CD4-positive, alpha-beta T cell treated with Interleukin-15 for 1 hour (primary cell): ENCODE data around the gene FBXO22.
A peak's percentile ranks its signal among the peaks of the same experiment; 100 is the strongest.
"Not testable (repeated sequence)": the region's sequence is repeated elsewhere in the genome, so short reads cannot be mapped to it uniquely, and the experiment has no call there.

Experiments
- DNase-seq: peaks from one replicate; pipeline ENCODE4 v3.0.0-alpha.2; 2020

FBXO22 gene

GRCh38 chr15:75903331-75904239 is at the start of gene FBXO22:
TSS of gene FBXO22 (plus strand) at chr15:75903878. CDS start at chr15:75903964, 86 bp downstream.
- peak; percentile 88 for DNase-seq

GRCh38 chr15:75857886-75858285 is 45.8 kb upstream of the FBXO22 start:
- DNase-seq: no peak

GRCh38 chr15:75861750-75862402 is 41.8 kb upstream of the FBXO22 start:
- DNase-seq: no peak

GRCh38 chr15:75862796-75863195 is 40.9 kb upstream of the FBXO22 start:
- DNase-seq: no peak

- DNase-seq: no peak
Measured at GRCh38 chr15:75864213-75865059, 39.2 kb upstream of the FBXO22 start.

GRCh38 chr15:75866045-75866444 is 37.6 kb upstream of the FBXO22 start:
- DNase-seq: not testable (repeated sequence)

- DNase-seq: no peak
Measured at GRCh38 chr15:75866916-75867315, 36.8 kb upstream of the FBXO22 start.

GRCh38 chr15:75867449-75867848 is 36.2 kb upstream of the FBXO22 start:
- DNase-seq: no peak

GRCh38 chr15:75868019-75868418 is 35.7 kb upstream of the FBXO22 start:
- no peak for DNase-seq

GRCh38 chr15:75869446-75869845 is 34.2 kb upstream of the FBXO22 start:
- DNase-seq: no peak

GRCh38 chr15:75871589-75871988 is 32.1 kb upstream of the FBXO22 start:
- not testable (repeated sequence) for DNase-seq

GRCh38 chr15:75872403-75872990 is 31.2 kb upstream of the FBXO22 start:
- DNase-seq: no peak

GRCh38 chr15:75884041-75884440 is 19.6 kb upstream of the FBXO22 start:
- DNase-seq: no peak

GRCh38 chr15:75887178-75887577 is 16.5 kb upstream of the FBXO22 start:
- DNase-seq: no peak

GRCh38 chr15:75891895-75892294 is 11.8 kb upstream of the FBXO22 start:
- DNase-seq: no peak

GRCh38 chr15:75895731-75896130 is 7.9 kb upstream of the FBXO22 start:
- no peak for DNase-seq

GRCh38 chr15:75900577-75900976 is 3.1 kb upstream of the FBXO22 start:
- DNase-seq: no peak

- DNase-seq: no peak
Measured at GRCh38 chr15:75902129-75902557, 1.5 kb upstream of the FBXO22 start.

GRCh38 chr15:75905231-75905630 is 1.6 kb downstream of the FBXO22 start:
- no peak for DNase-seq

GRCh38 chr15:75910355-75910754 is 6.7 kb downstream of the FBXO22 start:
- DNase-seq: not testable (repeated sequence)

GRCh38 chr15:75916978-75917377 is 13.3 kb downstream of the FBXO22 start:
- no peak for DNase-seq

- no peak for DNase-seq
Measured at GRCh38 chr15:75918135-75918534, 14.5 kb downstream of the FBXO22 start.

GRCh38 chr15:75920079-75920478 is 16.4 kb downstream of the FBXO22 start:
- DNase-seq: no peak
